GM21423 (cell line): ENCODE results near the gene CCND2.
"Not testable (repeated sequence)": the region's sequence is repeated elsewhere in the genome, so short reads cannot be mapped to it uniquely, and the experiment has no call there.

Experiments
- ATAC-seq: cut with Tn5 transposase; IDR thresholded peaks from one replicate; pipeline ENCODE4 v1.9.1; 2021; ENCODE audit warnings: mild to moderate bottlenecking, moderate library complexity; ENCODE audit not compliant: unreplicated experiment

CCND2 gene

GRCh38 chr12:4273652-4274395 is at the start of gene CCND2:
CCND2 (plus strand) TSS chr12:4273762; CDS start chr12:4274041, 279 bp downstream.
- ATAC-seq: peak; percentile 25

DNA sequence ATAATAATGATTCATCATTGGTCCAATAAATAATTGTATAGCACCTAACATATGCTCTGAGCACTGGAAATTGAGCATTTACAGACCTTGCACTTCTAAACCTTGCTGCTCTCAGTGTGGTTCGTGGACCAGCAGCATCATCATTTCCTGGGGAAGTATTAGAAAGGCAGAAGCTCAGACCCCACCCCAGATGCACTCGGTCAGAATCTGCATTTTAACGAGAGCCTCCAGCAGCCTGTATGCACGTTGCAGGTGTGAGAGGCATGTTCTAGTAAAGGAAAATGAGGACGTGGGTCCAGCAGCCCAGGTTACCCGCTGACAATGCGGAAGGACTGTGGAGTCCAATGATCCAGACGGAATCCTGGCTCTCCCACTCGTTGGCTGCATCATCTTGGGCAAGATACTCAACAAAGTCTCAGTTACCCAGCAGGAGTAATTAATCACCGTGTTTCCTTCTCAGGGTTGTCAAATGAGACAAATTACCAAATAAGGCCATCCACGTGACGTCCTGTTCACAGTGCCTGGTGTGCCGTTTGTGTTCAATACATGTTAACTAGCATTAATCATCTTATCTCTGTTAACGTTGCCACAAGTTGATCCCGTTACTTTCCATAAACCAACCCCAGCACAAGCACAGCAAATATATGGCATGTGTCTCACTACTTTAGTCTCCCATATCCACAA is 49.2 kb upstream of the CCND2 start:
- ATAC-seq: no peak

DNA sequence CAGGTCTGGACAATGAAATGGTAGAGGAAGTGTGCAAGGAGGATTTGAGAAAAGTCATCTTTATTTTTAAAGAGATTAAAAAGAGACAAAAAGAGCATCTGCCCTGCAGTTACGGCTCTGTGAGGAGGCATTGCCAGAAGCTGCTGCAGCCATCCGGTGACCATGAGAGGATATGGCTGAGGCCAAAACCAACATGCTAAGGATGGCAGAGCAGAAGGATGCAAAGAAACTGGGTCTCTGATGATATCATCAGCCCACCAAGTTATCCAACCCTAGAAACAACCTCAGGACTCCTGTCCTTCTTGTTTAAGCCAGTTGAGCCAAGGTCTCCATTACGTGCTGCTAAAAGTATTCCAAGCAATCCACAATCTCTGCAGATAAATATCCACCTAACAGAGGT is 48.0 kb upstream of the CCND2 start:
- no peak for ATAC-seq

- ATAC-seq: no peak
Observed at GRCh38 chr12:4227046-4227445, 46.5 kb upstream of the CCND2 start.

GRCh38 chr12:4228122-4228580 is 45.4 kb upstream of the CCND2 start:
- no peak for ATAC-seq

DNA sequence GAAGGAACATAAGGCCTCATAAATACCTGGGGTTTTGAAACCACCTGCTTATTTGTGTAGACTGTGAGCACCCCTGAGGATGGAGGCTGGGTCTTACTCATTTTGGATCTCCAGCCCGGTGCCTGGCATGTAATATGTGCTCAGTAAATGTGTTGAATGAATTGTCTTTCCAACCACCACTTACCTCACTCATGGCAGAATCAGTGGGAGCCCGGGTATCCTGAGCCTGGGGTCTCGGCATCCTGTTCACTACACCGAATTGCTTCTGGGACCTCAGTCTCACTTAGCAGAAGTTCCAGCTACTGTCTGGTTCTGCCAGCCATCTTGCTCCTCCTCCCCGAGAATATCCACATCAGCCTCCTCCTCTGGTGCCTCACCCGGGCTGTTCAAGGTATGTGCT is 43.0 kb upstream of the CCND2 start:
- ATAC-seq: no peak

GRCh38 chr12:4238577-4238976 is 35.0 kb upstream of the CCND2 start:
- ATAC-seq: no peak

- ATAC-seq: no peak
Observed at GRCh38 chr12:4239746-4240145, 33.8 kb upstream of the CCND2 start.

DNA sequence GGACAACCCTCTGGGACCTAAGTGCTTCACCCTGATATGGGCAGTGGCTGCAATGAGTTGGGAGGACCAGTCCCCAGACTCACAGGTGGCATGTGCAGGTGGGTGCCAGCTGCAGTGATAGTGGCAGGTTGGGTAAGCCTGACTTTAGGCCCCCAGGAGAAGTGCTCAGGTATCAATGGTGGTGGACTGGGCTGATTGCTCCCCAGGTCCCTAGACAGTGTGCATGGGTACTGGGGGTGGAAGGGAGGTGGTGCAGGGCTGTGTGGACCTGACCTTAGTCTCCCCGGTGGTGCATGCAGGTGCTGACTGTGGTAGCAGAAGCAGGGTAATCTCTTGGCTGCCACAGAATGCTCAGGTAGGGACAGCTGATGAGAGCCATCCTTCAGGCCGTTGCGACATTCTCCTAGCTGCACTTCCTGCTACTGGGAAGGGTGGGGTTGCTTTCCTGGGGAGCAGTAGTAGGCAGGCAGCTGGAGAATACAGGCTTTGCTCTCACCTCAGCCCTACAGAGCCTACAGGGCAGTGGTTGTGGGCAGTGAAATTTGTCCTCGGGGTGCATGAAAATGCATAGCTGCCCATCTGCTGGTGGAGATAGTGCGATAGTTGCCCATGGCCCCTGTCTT is 33.3 kb upstream of the CCND2 start:
- ATAC-seq: no peak

DNA sequence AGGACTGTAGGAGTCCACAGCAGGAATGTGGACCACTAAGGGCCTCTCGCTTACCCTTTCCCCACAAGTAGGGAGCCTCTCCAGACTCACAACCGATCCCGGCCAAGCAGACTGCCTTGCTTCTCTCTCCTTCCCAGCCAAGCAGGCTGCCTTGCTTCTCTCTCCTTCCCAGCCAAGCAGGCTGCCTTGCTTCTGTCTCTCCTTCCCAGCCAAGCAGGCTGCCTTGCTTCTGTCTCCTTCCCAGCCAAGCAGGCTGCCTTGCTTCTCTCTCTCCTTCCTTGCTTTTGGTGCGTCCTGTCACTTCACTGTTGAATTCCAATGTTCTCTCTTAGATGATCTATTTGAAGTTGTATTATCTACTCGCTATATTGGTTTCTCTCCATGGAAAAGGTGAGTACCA is 32.6 kb upstream of the CCND2 start:
- no peak for ATAC-seq

- ATAC-seq: no peak
Observed at GRCh38 chr12:4241592-4241991, 32.0 kb upstream of the CCND2 start.

DNA sequence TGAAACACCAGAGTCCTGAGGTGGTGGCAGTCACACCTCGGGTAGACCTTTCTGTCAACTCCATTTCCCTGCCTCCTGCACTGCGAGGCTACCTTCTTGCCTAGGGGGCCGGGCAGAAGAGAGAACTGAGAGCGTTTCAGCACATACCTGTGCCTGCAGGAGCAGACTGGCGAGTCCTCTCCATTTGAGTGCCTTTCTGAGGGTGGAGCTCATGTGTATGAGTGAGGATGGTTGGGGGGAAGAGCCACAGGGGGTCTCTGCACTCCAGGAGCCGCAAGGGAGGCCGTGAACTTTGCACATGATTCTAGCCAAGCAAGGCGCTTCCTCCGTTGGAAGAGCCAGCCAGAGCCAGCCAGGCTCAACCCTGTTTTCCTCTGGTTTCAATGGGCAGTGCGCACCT is 31.0 kb upstream of the CCND2 start:
- ATAC-seq: no peak

- ATAC-seq: no peak
Observed at GRCh38 chr12:4243091-4243490, 30.5 kb upstream of the CCND2 start.

GRCh38 chr12:4243491-4244100 is 30.0 kb upstream of the CCND2 start:
- not testable (repeated sequence) for ATAC-seq

DNA sequence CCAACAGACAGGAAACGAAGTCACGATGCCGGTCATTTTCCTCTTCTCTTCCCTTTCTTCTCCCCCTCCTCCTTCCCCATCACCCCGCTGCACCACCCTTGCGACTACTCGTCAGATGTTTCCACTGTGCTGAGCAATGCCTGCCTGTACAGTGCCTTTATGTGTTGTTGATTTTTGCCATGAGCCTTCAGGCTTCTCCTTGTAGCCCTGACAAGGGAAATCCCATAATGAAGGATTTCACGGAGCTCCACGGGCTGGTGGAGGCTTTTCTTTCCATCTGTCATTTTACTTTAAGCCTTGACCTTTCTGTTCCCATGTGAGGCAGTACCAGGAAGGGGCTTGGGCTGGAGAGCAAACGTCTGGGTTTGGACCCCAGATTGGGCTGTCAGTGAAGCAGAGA is 28.7 kb upstream of the CCND2 start:
- no peak for ATAC-seq

DNA sequence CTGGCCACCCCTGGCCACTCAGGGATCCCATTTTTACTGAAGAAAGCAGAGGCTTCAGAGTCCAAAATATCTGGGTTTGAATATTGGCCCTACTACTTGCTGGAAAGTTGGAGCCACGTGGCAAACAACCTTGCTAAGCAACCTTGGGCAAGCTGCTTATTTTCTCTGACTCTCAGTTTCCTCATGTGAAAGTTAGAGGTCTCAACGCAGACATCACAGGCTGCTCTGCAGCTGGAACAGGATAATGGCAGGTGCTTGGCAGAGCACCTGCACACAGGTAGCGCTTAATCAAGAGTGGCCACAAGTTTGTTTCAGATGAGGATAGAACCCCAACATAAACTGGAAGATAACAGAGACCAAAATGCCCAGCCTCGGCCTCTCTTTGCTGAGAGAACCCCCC is 28.1 kb upstream of the CCND2 start:
- ATAC-seq: no peak

DNA sequence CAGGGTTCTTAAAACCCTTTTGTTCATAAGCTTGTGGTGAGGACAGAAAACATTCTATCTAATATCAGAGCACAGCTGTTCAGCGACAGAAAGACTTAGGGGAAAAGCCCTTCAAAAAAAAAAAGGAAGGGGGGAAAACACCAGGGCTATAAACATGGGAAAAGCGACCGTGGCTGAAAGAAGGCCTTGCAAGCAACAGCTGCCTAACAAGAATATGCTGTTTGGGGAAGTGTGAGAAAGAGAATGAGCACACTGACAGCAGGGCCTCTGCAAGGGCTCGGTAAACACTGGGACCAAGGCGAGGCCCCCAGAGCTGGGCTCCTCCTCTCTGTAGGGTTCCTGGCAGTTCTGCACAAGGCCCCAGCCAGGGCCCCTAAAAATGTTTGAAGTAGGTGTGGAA is 27.4 kb upstream of the CCND2 start:
- no peak for ATAC-seq

- ATAC-seq: no peak
Observed at GRCh38 chr12:4250691-4251090, 22.9 kb upstream of the CCND2 start.

DNA sequence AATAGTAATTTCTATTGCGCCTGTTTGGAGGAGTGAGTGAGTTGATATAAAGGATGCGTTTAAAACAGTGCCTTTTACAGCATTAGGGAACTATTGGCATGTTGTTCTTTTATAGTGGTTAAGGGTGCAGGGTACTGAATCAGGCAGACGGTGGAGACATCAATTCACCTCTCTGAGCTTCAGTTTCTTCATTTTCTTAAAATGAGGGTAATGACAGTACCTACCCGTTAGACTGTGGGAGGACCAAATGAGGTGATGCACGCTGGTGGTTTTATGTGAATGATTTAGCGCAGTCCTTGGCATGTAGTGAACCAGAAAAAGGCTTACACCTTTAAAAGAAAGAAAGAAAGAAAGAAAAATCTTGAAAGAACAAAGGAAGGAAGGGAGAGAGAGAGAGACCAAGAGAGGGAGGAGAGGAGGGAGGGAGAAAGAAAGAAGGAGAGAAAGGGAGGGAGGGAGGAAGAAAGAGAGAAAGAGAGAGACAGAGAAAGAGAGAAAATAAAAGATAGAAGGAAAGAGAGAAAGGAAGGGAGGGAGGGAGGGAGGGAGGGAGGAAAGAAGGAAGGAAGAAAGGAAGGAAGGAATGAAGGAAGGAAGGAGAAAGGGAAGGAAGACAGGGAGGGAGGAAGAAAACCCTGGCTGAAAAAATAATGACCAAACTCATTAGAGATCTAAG is 22.2 kb upstream of the CCND2 start:
- ATAC-seq: no peak

DNA sequence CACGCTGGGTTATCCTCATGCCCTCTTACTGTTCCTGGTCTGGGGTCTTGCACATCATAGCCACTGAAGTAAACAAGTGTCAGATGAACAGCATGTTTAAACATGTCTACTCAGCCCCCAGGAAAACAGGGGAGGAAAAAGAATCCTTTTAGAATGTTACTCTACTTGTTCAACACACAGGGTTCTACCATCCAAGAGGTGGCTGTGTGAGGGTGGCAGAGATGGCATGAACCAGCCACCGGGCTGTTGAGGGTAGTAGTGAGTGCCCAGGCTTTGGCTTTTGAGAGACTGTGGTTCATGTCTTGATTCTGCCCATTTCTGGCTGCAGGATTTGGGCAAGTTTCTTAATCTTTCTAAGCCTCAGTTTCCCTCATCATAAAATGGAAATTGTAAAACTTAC is 21.6 kb upstream of the CCND2 start:
- no peak for ATAC-seq

GRCh38 chr12:4252601-4253000 is 21.0 kb upstream of the CCND2 start:
- ATAC-seq: no peak
